Measurements from ENCODE around the gene MFAP4. TPM values are rescaled to one million over a fixed set of nuclear protein-coding genes. Genes with fewer than 3 reads are reported as not detected.

MFAP4 gene
- total RNA-seq, 4 donors from 2014 or later = 89.3 to 282 (median 165) TPM

GRCh38 chr17:19379361-19380065, 7.5 kb downstream of the MFAP4 start:
- no peak for ATAC-seq
- Histone ChIP-seq H3K27ac (peak overlapping the region in 3 of 4 donors; percentile 92 to 98 (median 95)), H3K36me3 (peaks cover 0 to 48% of the 10 kb centered on the region in 2 donors), H3K4me1 (peaks cover 0 to 75% (median 29%) of the 10 kb centered on the region in 3 donors), H3K27me3 (no peaks in the 10 kb centered on the region), H3K9me3 (no peaks in the 10 kb centered on the region), H3K4me3 (peak overlapping the region; percentile 67 to 88)
- no peak for TF ChIP-seq CTCF (IDR thresholded peaks at IDR 0.05)
- no peak for TF ChIP-seq POLR2A (IDR thresholded peaks at IDR 0.05)
- 68 to 87% methylated on average over 3 to 11 of the region's 13 CpGs for WGBS, 2 donors (ENCODE audit: low coverage in 1 of 2)

GRCh38 chr17:19378416-19379360, 8.3 kb downstream of the MFAP4 start, which contains the start of gene MAPK7:
MAPK7 (plus strand) TSS chr17:19378498; CDS start chr17:19378901, 403 bp downstream.
- no peak for ATAC-seq
- 7% methylated on average over 6 of the region's 69 CpGs; no CpG with 5 or more reads in 1 of the 2 donors for WGBS, 2 donors (ENCODE audit: low coverage in 1 of 2)

DNA sequence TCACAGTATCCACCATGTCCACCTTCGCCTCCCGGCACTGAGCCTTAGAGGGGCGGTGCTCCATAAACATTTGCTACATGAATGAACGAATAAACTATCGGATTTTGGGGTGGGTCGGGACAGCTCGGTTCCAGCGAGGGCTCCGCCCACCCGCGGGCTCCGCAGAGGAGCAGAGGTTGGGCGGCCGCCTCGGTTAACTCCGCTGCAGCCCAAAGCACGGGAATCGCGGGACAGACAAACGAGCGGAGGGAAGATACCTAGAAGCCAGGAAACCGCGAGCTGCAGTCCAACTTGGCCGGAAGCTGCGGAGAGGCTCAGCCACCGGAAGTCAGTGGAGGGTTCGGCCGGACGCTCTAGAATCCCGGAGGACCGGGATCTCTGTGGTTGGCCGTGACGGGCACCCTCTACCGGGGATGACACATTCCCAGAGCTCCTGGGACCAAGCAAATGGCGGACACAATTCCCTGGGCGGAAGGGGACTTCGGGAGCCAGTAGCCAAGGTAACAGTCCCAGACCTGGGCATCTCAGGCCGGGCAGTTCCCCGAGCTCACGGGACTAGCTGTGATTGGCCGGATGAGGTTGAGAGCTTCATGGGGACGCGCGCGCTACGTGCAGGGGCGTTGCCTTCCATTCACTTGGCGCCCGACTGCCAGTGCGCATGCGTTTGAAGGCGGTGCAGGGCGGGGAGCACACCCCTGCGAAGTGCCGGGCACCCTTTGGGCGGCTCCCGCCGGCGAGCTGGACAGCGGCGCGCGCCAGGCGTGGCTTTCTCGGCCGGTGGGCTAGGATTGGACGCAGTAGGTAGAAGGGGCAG, 9.2 kb downstream of the MFAP4 start:
- H3K27ac ChIP-seq = peak overlapping the region; percentile 78 to 98 (median 94)
- TF ChIP-seq EP300 (IDR thresholded peaks at IDR 0.05) (no peak), POLR2A (IDR thresholded peaks at IDR 0.05) (peak; percentile 64 to 70), POLR2AphosphoS5 (IDR thresholded peaks at IDR 0.05) (peak; percentile 79), CTCF (IDR thresholded peaks at IDR 0.05) (no peak)
- H3K27me3 ChIP-seq = no peaks in the 10 kb centered on the region
- ATAC-seq = peak; percentile 97
- WGBS, 2 donors (ENCODE audit: low coverage in 1 of 2) = 4% methylated on average over 3 of the region's 67 CpGs; no CpG with 5 or more reads in 1 of the 2 donors
- no peaks in the 10 kb centered on the region for H3K9me3 ChIP-seq
- peaks cover 0 to 35% of the 10 kb centered on the region in 2 donors for H3K36me3 ChIP-seq
- H3K4me1 ChIP-seq = peaks cover 0 to 58% (median 13%) of the 10 kb centered on the region in 3 donors
- peak overlapping the region; percentile 67 to 88 for H3K4me3 ChIP-seq

More at GRCh38 chr17:19378416-19379360, 8.3 kb downstream of the MFAP4 start, which contains the start of gene MAPK7:
- Histone ChIP-seq H3K27me3 (no peaks in the 10 kb centered on the region), H3K9me3 (no peaks in the 10 kb centered on the region), H3K36me3 (peaks cover 0 to 44% of the 10 kb centered on the region in 2 donors), H3K4me3 (peak within 1 kb of the TSS; percentile 67 to 88), H3K4me1 (peaks cover 0 to 67% (median 20%) of the 10 kb centered on the region in 3 donors), H3K27ac (peak within 1 kb of the TSS; percentile 88 to 98 (median 94))
- TF ChIP-seq EP300 (IDR thresholded peaks at IDR 0.05) (no peak), CTCF (IDR thresholded peaks at IDR 0.05) (no peak), POLR2AphosphoS5 (IDR thresholded peaks at IDR 0.05) (peak; percentile 46), POLR2A (IDR thresholded peaks at IDR 0.05) (peak in 1 of 2 donors; percentile 36)

DNA sequence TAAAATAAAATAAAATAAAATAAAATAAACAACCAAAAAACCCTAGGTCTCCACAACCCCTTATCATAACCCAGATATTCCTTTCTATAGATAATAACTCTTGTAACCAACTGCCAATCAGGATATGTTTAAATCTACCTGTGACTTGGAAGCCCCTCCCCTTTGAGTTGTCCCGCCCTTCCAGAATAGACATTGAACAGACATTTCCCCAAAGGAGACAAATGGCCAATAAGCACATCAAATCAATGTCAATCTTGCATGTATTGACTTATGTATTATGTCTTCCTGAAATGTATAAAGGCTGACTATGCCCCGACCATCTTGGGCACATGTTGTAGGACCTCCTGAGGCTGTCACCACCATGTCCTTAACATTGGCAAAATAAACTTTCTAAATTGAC, 10.2 kb downstream of the MFAP4 start:
- WGBS, 2 donors (ENCODE audit: low coverage in 1 of 2) = 25 to 63% methylated on average over 2 of the region's 2 CpGs
- Histone ChIP-seq H3K4me3 (peak overlapping the region; percentile 55 to 67), H3K36me3 (peaks cover 0 to 25% of the 10 kb centered on the region in 2 donors), H3K4me1 (peaks cover 0 to 48% (median 13%) of the 10 kb centered on the region in 3 donors), H3K27me3 (no peaks in the 10 kb centered on the region), H3K27ac (peak overlapping the region; percentile 78 to 98 (median 94)), H3K9me3 (no peaks in the 10 kb centered on the region)
- TF ChIP-seq POLR2A (IDR thresholded peaks at IDR 0.05) (no peak), EP300 (IDR thresholded peaks at IDR 0.05) (no peak), CTCF (IDR thresholded peaks at IDR 0.05) (no peak), POLR2AphosphoS5 (IDR thresholded peaks at IDR 0.05) (no peak)
- ATAC-seq = no peak
